ENCODE data around the gene HOMER1.

The HOMER1 gene

GRCh38 chr5:79333852-79334557, 179.9 kb downstream of the HOMER1 start:
- FAIRE-seq (no peak), DNase-seq (ENCODE audit: insufficient read length) (no peak)
- TF ChIP-seq POLR2AphosphoS5 (IDR thresholded peaks at IDR 0.05; ENCODE audit: low read depth, low read length) (no peak), POLR2A (IDR thresholded peaks at IDR 0.05; ENCODE audit: low read depth, low read length) (no peak), TAF1 (IDR thresholded peaks at IDR 0.05; ENCODE audit: borderline replicate concordance, low read depth, low read length) (no peak)

GRCh38 chr5:79330071-79330470, 183.9 kb downstream of the HOMER1 start:
- TF ChIP-seq POLR2AphosphoS5 (IDR thresholded peaks at IDR 0.05; ENCODE audit: low read depth, low read length) (no peak), TAF1 (IDR thresholded peaks at IDR 0.05; ENCODE audit: borderline replicate concordance, low read depth, low read length) (no peak), POLR2A (IDR thresholded peaks at IDR 0.05; ENCODE audit: low read depth, low read length) (no peak)
- DNase-seq (ENCODE audit: insufficient read length): no peak
- no peak for FAIRE-seq

GRCh38 chr5:79329453-79329852, 184.5 kb downstream of the HOMER1 start:
- TF ChIP-seq POLR2AphosphoS5 (IDR thresholded peaks at IDR 0.05; ENCODE audit: low read depth, low read length): no peak
- no peak for TF ChIP-seq POLR2A (IDR thresholded peaks at IDR 0.05; ENCODE audit: low read depth, low read length)
- no peak for TF ChIP-seq TAF1 (IDR thresholded peaks at IDR 0.05; ENCODE audit: borderline replicate concordance, low read depth, low read length)
- FAIRE-seq (no peak), DNase-seq (ENCODE audit: insufficient read length) (no peak)
